ENCODE data around the gene ANKRD55. TPM values are rescaled to one million over a fixed set of nuclear protein-coding genes. Genes with fewer than 3 reads are reported as not detected.
A peak's percentile ranks its signal among the peaks of the same experiment; 100 is the strongest.

The ANKRD55 gene
- total RNA-seq, 2 donors from 2014 or later, result not detected

GRCh38 chr5:56169281-56169680 is 63.8 kb downstream of the ANKRD55 start:
- H3K4me3 ChIP-seq, result no peak overlapping the region
- H3K4me1 ChIP-seq (ENCODE audit: control insufficient read depth in 1 of 2, low read depth in 2 of 2), result peaks cover 6 to 29% of the 10 kb centered on the region in 2 donors
- ATAC-seq (ENCODE audit: insufficient number of reproducible peaks, low FRiP score, low read depth) (no peak), DNase-seq (ENCODE audit: low spot score) (no peak)
- H3K9me3 ChIP-seq, result no peaks in the 10 kb centered on the region
- no peak for TF ChIP-seq CTCF (IDR thresholded peaks at IDR 0.05)
- no peaks in the 10 kb centered on the region for H3K27me3 ChIP-seq (replicated peaks; ENCODE audit: insufficient read depth)
- no peaks in the 10 kb centered on the region for H3K36me3 ChIP-seq
- H3K27ac ChIP-seq, result no peak overlapping the region

GRCh38 chr5:56168066-56168478 is 65.1 kb downstream of the ANKRD55 start:
- no peak for ATAC-seq (ENCODE audit: insufficient number of reproducible peaks, low FRiP score, low read depth)

GRCh38 chr5:56167519-56167918 is 65.6 kb downstream of the ANKRD55 start:
- no peak for ATAC-seq (ENCODE audit: insufficient number of reproducible peaks, low FRiP score, low read depth)
- Histone ChIP-seq H3K27me3 (replicated peaks; ENCODE audit: insufficient read depth) (no peaks in the 10 kb centered on the region), H3K4me1 (ENCODE audit: control insufficient read depth in 1 of 2, low read depth in 2 of 2) (peaks cover 6 to 32% of the 10 kb centered on the region in 2 donors), H3K36me3 (no peaks in the 10 kb centered on the region), H3K4me3 (no peak overlapping the region), H3K9me3 (no peaks in the 10 kb centered on the region), H3K27ac (no peak overlapping the region)
- TF ChIP-seq CTCF (IDR thresholded peaks at IDR 0.05), result no peak
- no peak for DNase-seq (ENCODE audit: low spot score)

More at GRCh38 chr5:56168066-56168478, 65.1 kb downstream of the ANKRD55 start:
- TF ChIP-seq CTCF (IDR thresholded peaks at IDR 0.05), result no peak
- H3K4me1 ChIP-seq (ENCODE audit: control insufficient read depth in 1 of 2, low read depth in 2 of 2), result peaks cover 6 to 32% of the 10 kb centered on the region in 2 donors
- no peak for DNase-seq (ENCODE audit: low spot score)
- no peaks in the 10 kb centered on the region for H3K36me3 ChIP-seq
- peak overlapping the region; percentile 10 for H3K4me3 ChIP-seq
- no peaks in the 10 kb centered on the region for H3K9me3 ChIP-seq
- no peak overlapping the region for H3K27ac ChIP-seq
- no peaks in the 10 kb centered on the region for H3K27me3 ChIP-seq (replicated peaks; ENCODE audit: insufficient read depth)

GRCh38 chr5:56166671-56167385 is 66.3 kb downstream of the ANKRD55 start:
- no peaks in the 10 kb centered on the region for H3K36me3 ChIP-seq
- H3K27ac ChIP-seq, result no peak overlapping the region
- no peaks in the 10 kb centered on the region for H3K9me3 ChIP-seq
- H3K4me3 ChIP-seq, result no peak overlapping the region
- no peak for TF ChIP-seq CTCF (IDR thresholded peaks at IDR 0.05)
- H3K27me3 ChIP-seq (replicated peaks; ENCODE audit: insufficient read depth), result no peaks in the 10 kb centered on the region
- peaks cover 6 to 32% of the 10 kb centered on the region in 2 donors for H3K4me1 ChIP-seq (ENCODE audit: control insufficient read depth in 1 of 2, low read depth in 2 of 2)
- no peak for DNase-seq (ENCODE audit: low spot score)
- no peak for ATAC-seq (ENCODE audit: insufficient number of reproducible peaks, low FRiP score, low read depth)

GRCh38 chr5:56164376-56164775 is 68.8 kb downstream of the ANKRD55 start:
- Histone ChIP-seq H3K27ac (no peak overlapping the region), H3K4me3 (no peak overlapping the region), H3K9me3 (no peaks in the 10 kb centered on the region), H3K4me1 (ENCODE audit: control insufficient read depth in 1 of 2, low read depth in 2 of 2) (peaks cover 3 to 14% of the 10 kb centered on the region in 2 donors), H3K27me3 (replicated peaks; ENCODE audit: insufficient read depth) (no peaks in the 10 kb centered on the region), H3K36me3 (no peaks in the 10 kb centered on the region)
- no peak for TF ChIP-seq CTCF (IDR thresholded peaks at IDR 0.05)
- DNase-seq (ENCODE audit: low spot score) (no peak), ATAC-seq (ENCODE audit: insufficient number of reproducible peaks, low FRiP score, low read depth) (no peak)

Data from thoracic aorta (tissue), 2 donors.